H9 (cell line): Measurements from ENCODE around the gene CACNA1G. TPM values are rescaled to one million over a fixed set of nuclear protein-coding genes. Genes with fewer than 3 reads are reported as not detected.

Source experiments
- DNase-seq: peaks from one replicate; pipeline ENCODE4 v3.0.0-alpha.2; 2017
- H2AFZ ChIP-seq: one replicate; pipeline ENCODE4 v1.6.1; 2013; ENCODE audit warnings: mild to moderate bottlenecking, low read length, control low read depth, moderate library complexity
- H2AK5ac ChIP-seq: 2 replicates; pipeline ENCODE4 v1.6.1; 2013; ENCODE audit warnings: low read length, control low read depth, mixed read lengths; ENCODE audit not compliant: insufficient read length
- H2BK120ac ChIP-seq: one replicate; pipeline ENCODE4 v1.6.1; 2013; ENCODE audit warnings: low read depth, mild to moderate bottlenecking, low read length, control low read depth, inconsistent platforms; ENCODE audit not compliant: poor library complexity, severe bottlenecking
- H2BK12ac ChIP-seq: 2 replicates; pipeline ENCODE4 v1.6.1; 2013; ENCODE audit warnings: low read length, control low read depth, mixed read lengths, low read depth; ENCODE audit not compliant: insufficient read length
- H2BK15ac ChIP-seq: 2 replicates; pipeline ENCODE4 v1.6.1; 2013; ENCODE audit warnings: low read depth, low read length, control low read depth
- H2BK20ac ChIP-seq: one replicate; pipeline ENCODE4 v1.6.1; 2013; ENCODE audit warnings: low read depth, mild to moderate bottlenecking, low read length, control low read depth, inconsistent platforms; ENCODE audit not compliant: poor library complexity, severe bottlenecking
- H2BK5ac ChIP-seq: 2 replicates; pipeline ENCODE4 v1.6.1; 2013; ENCODE audit warnings: low read length, control low read depth, mixed read lengths; ENCODE audit not compliant: insufficient read length
- H3K14ac ChIP-seq: 2 replicates; pipeline ENCODE4 v1.6.1; 2013; ENCODE audit warnings: low read length, control low read depth; ENCODE audit not compliant: insufficient read depth
- H3K18ac ChIP-seq: 2 replicates; pipeline ENCODE4 v1.6.1; 2013; ENCODE audit warnings: low read depth, mild to moderate bottlenecking, mixed read lengths, low read length, control low read depth; ENCODE audit not compliant: insufficient read length
- H3K23ac ChIP-seq: 2 replicates; pipeline ENCODE4 v1.6.1; 2013; ENCODE audit warnings: low read length, control low read depth, mixed read lengths, low read depth; ENCODE audit not compliant: insufficient read length
- H3K23me2 ChIP-seq: 2 replicates; pipeline ENCODE4 v1.6.1; 2013; ENCODE audit warnings: low read depth, mild to moderate bottlenecking, mixed read lengths, low read length, control low read depth; ENCODE audit not compliant: insufficient read length, poor library complexity, severe bottlenecking
- H3K27ac ChIP-seq: 2 replicates; pipeline ENCODE4 v1.5.1; 2013; ENCODE audit warnings: low read length, control low read depth, mixed read lengths, low read depth; ENCODE audit not compliant: insufficient read length
- H3K27me3 ChIP-seq: 2 replicates; pipeline ENCODE4 v1.6.1; 2013; ENCODE audit warnings: low read length, control low read depth, inconsistent platforms; ENCODE audit not compliant: insufficient read depth
- H3K4ac ChIP-seq: 2 replicates; pipeline ENCODE4 v1.6.1; 2013; ENCODE audit warnings: low read depth, mild to moderate bottlenecking, control low read depth, inconsistent platforms, low read length, moderate library complexity
- H3K4me1 ChIP-seq: 2 replicates; pipeline ENCODE4 v1.6.1; 2013; ENCODE audit warnings: low read length, control low read depth, inconsistent platforms; ENCODE audit not compliant: insufficient read depth
- H3K4me2 ChIP-seq: 2 replicates; pipeline ENCODE4 v1.6.1; 2013; ENCODE audit warnings: low read length, control low read depth, mixed read lengths; ENCODE audit not compliant: insufficient read length, insufficient read depth
- H3K56ac ChIP-seq: 2 replicates; pipeline ENCODE4 v1.6.1; 2013; ENCODE audit warnings: low read depth, mild to moderate bottlenecking, mixed read lengths, low read length, control low read depth; ENCODE audit not compliant: insufficient read length
- H3K79me1 ChIP-seq: 2 replicates; pipeline ENCODE4 v1.6.1; 2013; ENCODE audit warnings: low read depth, mild to moderate bottlenecking, moderate library complexity, low read length, control low read depth, inconsistent platforms; ENCODE audit not compliant: insufficient read depth, poor library complexity, severe bottlenecking
- H3K79me2 ChIP-seq: 2 replicates; pipeline ENCODE4 v1.6.1; 2013; ENCODE audit warnings: low read length, control low read depth, inconsistent platforms; ENCODE audit not compliant: insufficient read depth
- H3K9ac ChIP-seq: 2 replicates; pipeline ENCODE4 v1.6.1; 2013; ENCODE audit warnings: low read length, control low read depth, mixed read lengths; ENCODE audit not compliant: insufficient read length; ENCODE audit errors: extremely low read depth
- H3K9me3 ChIP-seq: one replicate; pipeline ENCODE4 v1.6.1; 2013; ENCODE audit warnings: low read depth, low read length, inconsistent platforms; ENCODE audit not compliant: control insufficient read depth
- H3T11ph ChIP-seq: one replicate; pipeline ENCODE4 v1.6.1; 2013; ENCODE audit warnings: mild to moderate bottlenecking, low read length, control low read depth, inconsistent platforms
- H4K20me1 ChIP-seq: one replicate; pipeline ENCODE4 v1.6.1; 2013; ENCODE audit not compliant: control insufficient read depth, insufficient read length, insufficient read depth
- H4K5ac ChIP-seq: 2 replicates; pipeline ENCODE4 v1.6.1; 2013; ENCODE audit warnings: low read depth, mild to moderate bottlenecking, mixed read lengths, low read length, control low read depth; ENCODE audit not compliant: insufficient read length
- H4K8ac ChIP-seq: replicated peaks from 2 replicates; pipeline ENCODE4 v1.6.1; 2013; ENCODE audit warnings: low read length, control low read depth, mixed read lengths, low read depth; ENCODE audit not compliant: insufficient read length
- H4K91ac ChIP-seq: 2 replicates; pipeline ENCODE4 v1.6.1; 2013; ENCODE audit warnings: low read depth, mild to moderate bottlenecking, moderate library complexity, mixed read lengths, low read length, control low read depth; ENCODE audit not compliant: insufficient read length
- H3K27ac Mint-ChIP-seq, 3 experiments: 2 replicates in 2 of 3; 3 replicates in 1 of 3; pipeline ENCODE4 v1.8.0; 2020 to 2021; ENCODE audit warnings: mixed read lengths in 3 of 3, mild to moderate bottlenecking in 1 of 3, moderate library complexity in 1 of 3
- H3K27me3 Mint-ChIP-seq: 2 replicates; pipeline ENCODE4 v1.8.0; 2021; ENCODE audit warnings: low read depth, mild to moderate bottlenecking, moderate library complexity, mixed read lengths
- H3K36me3 Mint-ChIP-seq, 3 experiments: 2 replicates in 2 of 3; 3 replicates in 1 of 3; pipeline ENCODE4 v1.8.0; 2020 to 2021; ENCODE audit warnings: low read depth in 3 of 3, mixed read lengths in 3 of 3; ENCODE audit not compliant: insufficient read depth in 1 of 3
- H3K4me1 Mint-ChIP-seq, 2 experiments: 2 replicates each; pipeline ENCODE4 v1.8.0; 2020; ENCODE audit warnings: mixed read lengths in 2 of 2
- H3K4me3 Mint-ChIP-seq, 2 experiments: 2 replicates in 1 of 2; 3 replicates in 1 of 2; pipeline ENCODE4 v1.8.0; 2020 to 2021; ENCODE audit warnings: mild to moderate bottlenecking in 2 of 2, mixed read lengths in 2 of 2, moderate library complexity in 1 of 2
- H3K9me3 Mint-ChIP-seq, 2 experiments: 2 replicates in 1 of 2; 3 replicates in 1 of 2; pipeline ENCODE4 v1.8.0; 2020; ENCODE audit warnings: mild to moderate bottlenecking in 2 of 2, mixed read lengths in 2 of 2, moderate library complexity in 1 of 2
- CTCF ChIP-seq: fragments of 200-600 bp; sonication (generic); conservative IDR thresholded peaks from 3 replicates; pipeline ENCODE4 v1.8.0; 2021; ENCODE audit warnings: antibody characterized with exemption, mild to moderate bottlenecking
- WGBS: extraction: QIAGEN DNeasy Blood & Tissue Kit; methylation state at CpG from one replicate; pipeline ENCODE4 v1.1.7; 2013; ENCODE audit warnings: missing lambda C conversion rate, low lambda C conversion rate, mixed read lengths; ENCODE audit not compliant: insufficient read length; ENCODE audit errors: extremely low coverage; 5-methylcytosine and 5-hydroxymethylcytosine counted together
- total RNA-seq: library from RNA; stranded (reverse); gene quantifications from 2 replicates; pipeline ENCODE4 v1.2.1, GENCODE V29; 2021

The CACNA1G gene
- total RNA-seq, 1 experiment from 2014 or later = 1.5 TPM

GRCh38 chr17:50514388-50514787 is 46.1 kb upstream of the CACNA1G start:
- no peaks in the 10 kb centered on the region for H3K79me2 ChIP-seq
- H3K4ac ChIP-seq = no peak overlapping the region
- no peak overlapping the region for H3T11ph ChIP-seq
- H4K91ac ChIP-seq = no peak overlapping the region
- no peak overlapping the region for H2AK5ac ChIP-seq
- no CpG with 5 or more reads among the region's 3 CpGs for whole genome bisulfite sequencing
- H3K14ac ChIP-seq = no peak overlapping the region
- no peaks in the 10 kb centered on the region for H4K20me1 ChIP-seq
- H3K27ac ChIP-seq = no peak overlapping the region
- no peaks in the 10 kb centered on the region for H3K27me3 ChIP-seq
- Mint-ChIP-seq H3K27me3 (peaks cover 14% of the 10 kb centered on the region), H3K36me3 (no peaks in the 10 kb centered on the region), H3K4me1 (peaks cover 19 to 36% of the 10 kb centered on the region in 2 experiments), H3K27ac (peak overlapping the region in 1 of 3 experiments; percentile 19; a peak in 1 of 7 replicates), H3K4me3 (no peak overlapping the region), H3K9me3 (no peaks in the 10 kb centered on the region; a peak in 1 of 5 replicates)
- H3K56ac ChIP-seq = no peak overlapping the region
- H3K4me1 ChIP-seq = no peaks in the 10 kb centered on the region
- no peak for TF ChIP-seq CTCF
- H2BK5ac ChIP-seq = no peak overlapping the region
- H3K79me1 ChIP-seq = no peaks in the 10 kb centered on the region
- no peak overlapping the region for H3K9ac ChIP-seq
- H3K9me3 ChIP-seq = no peaks in the 10 kb centered on the region
- no peak overlapping the region for H4K8ac ChIP-seq
- H2BK120ac ChIP-seq = no peak overlapping the region
- H2BK15ac ChIP-seq = no peak overlapping the region
- no peak overlapping the region for H4K5ac ChIP-seq
- H2BK20ac ChIP-seq = no peak overlapping the region
- H3K23ac ChIP-seq = no peak overlapping the region
- H2AFZ ChIP-seq = no peak overlapping the region
- no peak overlapping the region for H2BK12ac ChIP-seq
- H3K23me2 ChIP-seq = no peaks in the 10 kb centered on the region
- H3K4me2 ChIP-seq = no peak overlapping the region
- no peak overlapping the region for H3K18ac ChIP-seq
- DNase-seq = no peak
